Colonic mucosa (tissue), 4 donors: ENCODE results near the gene CALN1. TPM values are rescaled to one million over a fixed set of nuclear protein-coding genes. Genes with fewer than 3 reads are reported as not detected.
"Not testable (repeated sequence)": the region's sequence is repeated elsewhere in the genome, so short reads cannot be mapped to it uniquely, and the experiment has no call there.

ENCODE experiments used
- DNase-seq: peaks from one replicate; pipeline ENCODE4 v3.0.0-alpha.2; 2020
- H3K27ac ChIP-seq: fragments of 200-600 bp; one replicate; pipeline ENCODE4 v1.8.0; 2021
- H3K27me3 ChIP-seq: fragments of 200-600 bp; one replicate; pipeline ENCODE4 v1.8.0; 2021
- H3K36me3 ChIP-seq: fragments of 200-600 bp; one replicate; pipeline ENCODE4 v1.8.0; 2021
- H3K4me1 ChIP-seq: fragments of 200-600 bp; one replicate; pipeline ENCODE4 v1.8.0; 2021; ENCODE audit warnings: mild to moderate bottlenecking
- H3K4me3 ChIP-seq: fragments of 200-600 bp; one replicate; pipeline ENCODE4 v1.8.0; 2021
- H3K9ac ChIP-seq, 2 donors: one replicate each; pipeline ENCODE4 v1.7.0; 2013; ENCODE audit warnings: control low read depth in 2 of 2, low read depth in 2 of 2, low read length in 2 of 2
- H3K9me3 ChIP-seq: fragments of 200-600 bp; one replicate; pipeline ENCODE4 v1.8.0; 2021
- CTCF ChIP-seq: fragments of 200-600 bp; IDR thresholded peaks from one replicate; pipeline ENCODE4 v1.8.0; 2022; ENCODE audit warnings: antibody characterized with exemption, mild to moderate bottlenecking
- intact Hi-C: fragments of 100-400 bp; cut with DNase I; formaldehyde crosslinking; loops from one replicate; pipeline ENCODE4 v1.14.1; 2022
- total RNA-seq, 2 donors: library from RNA; stranded (reverse); fragmentation: NEBNext Ultra II Directional in 1 of 2; extraction: Animal tissue kit (Norgen Biotek cat#: 25700) in 1 of 2; gene quantifications; one replicate each; pipeline ENCODE4 v1.2.1, GENCODE V29; 2021
- donor health status: healthy.
- donor health status: DM: no; HTN: no; CAD: no.
- donor health status: DM: no; HTN: no; CAD: no.

Gene CALN1
- total RNA-seq, 2 donors from 2014 or later: 0.37 TPM; not detected in 1

GRCh38 chr7:71933426-71933825, 478.7 kb downstream of the CALN1 start:
- Histone ChIP-seq H3K4me3 (no peak overlapping the region), H3K36me3 (no peaks in the 10 kb centered on the region), H3K9me3 (no peaks in the 10 kb centered on the region), H3K4me1 (no peaks in the 10 kb centered on the region), H3K27ac (no peak overlapping the region), H3K9ac (no peak overlapping the region), H3K27me3 (no peaks in the 10 kb centered on the region)
- no peak for TF ChIP-seq CTCF
- no peak for DNase-seq
- intact Hi-C loops: no loop called here

- no peaks in the 10 kb centered on the region for H3K27me3 ChIP-seq
- H3K27ac ChIP-seq: no peak overlapping the region
- no peak overlapping the region for H3K9ac ChIP-seq
- TF ChIP-seq CTCF: no peak
- H3K36me3 ChIP-seq: no peaks in the 10 kb centered on the region
- no peaks in the 10 kb centered on the region for H3K9me3 ChIP-seq
- no peak for DNase-seq
- intact Hi-C loops: no loop called here
- no peak overlapping the region for H3K4me3 ChIP-seq
- H3K4me1 ChIP-seq: no peaks in the 10 kb centered on the region
Measured at GRCh38 chr7:71925663-71926062, 486.5 kb downstream of the CALN1 start.

- DNase-seq, H3K36me3 ChIP-seq, H3K4me1 ChIP-seq, H3K27me3 ChIP-seq, H3K4me3 ChIP-seq, H3K9ac ChIP-seq, intact Hi-C loops, H3K9me3 ChIP-seq, H3K27ac ChIP-seq: not testable (repeated sequence)
Measured at GRCh38 chr7:71914204-71914603, 497.9 kb downstream of the CALN1 start.

- H3K27ac ChIP-seq: no peak overlapping the region
- no peaks in the 10 kb centered on the region for H3K27me3 ChIP-seq
- H3K9ac ChIP-seq: no peak overlapping the region
- no peak overlapping the region for H3K4me3 ChIP-seq
- no peak for DNase-seq
- intact Hi-C loops: no loop called here
- no peaks in the 10 kb centered on the region for H3K4me1 ChIP-seq
- no peaks in the 10 kb centered on the region for H3K9me3 ChIP-seq
- no peaks in the 10 kb centered on the region for H3K36me3 ChIP-seq
- no peak for TF ChIP-seq CTCF
Measured at GRCh38 chr7:71912476-71912875, 499.7 kb downstream of the CALN1 start.

GRCh38 chr7:71911051-71911450, 501.1 kb downstream of the CALN1 start:
- no peak overlapping the region for H3K4me3 ChIP-seq
- intact Hi-C loops: no loop called here

GRCh38 chr7:71905821-71906220, 506.3 kb downstream of the CALN1 start:
- H3K27me3 ChIP-seq: no peaks in the 10 kb centered on the region
- no peaks in the 10 kb centered on the region for H3K9me3 ChIP-seq
- no peak overlapping the region for H3K4me3 ChIP-seq
- H3K27ac ChIP-seq: no peak overlapping the region
- DNase-seq: no peak
- H3K9ac ChIP-seq: no peak overlapping the region
- TF ChIP-seq CTCF: no peak
- intact Hi-C loops: no loop called here
- no peaks in the 10 kb centered on the region for H3K4me1 ChIP-seq
- H3K36me3 ChIP-seq: no peaks in the 10 kb centered on the region

More at GRCh38 chr7:71911051-71911450, 501.1 kb downstream of the CALN1 start:
- Histone ChIP-seq H3K27me3 (no peaks in the 10 kb centered on the region), H3K27ac (no peak overlapping the region), H3K4me1 (no peaks in the 10 kb centered on the region), H3K36me3 (no peaks in the 10 kb centered on the region), H3K9ac (no peak overlapping the region), H3K9me3 (no peaks in the 10 kb centered on the region)
- TF ChIP-seq CTCF: no peak
- DNase-seq: no peak
